ENCODE data around the gene SPDL1.
A peak's percentile ranks its signal among the peaks of the same experiment; 100 is the strongest.

SPDL1 gene

DNA sequence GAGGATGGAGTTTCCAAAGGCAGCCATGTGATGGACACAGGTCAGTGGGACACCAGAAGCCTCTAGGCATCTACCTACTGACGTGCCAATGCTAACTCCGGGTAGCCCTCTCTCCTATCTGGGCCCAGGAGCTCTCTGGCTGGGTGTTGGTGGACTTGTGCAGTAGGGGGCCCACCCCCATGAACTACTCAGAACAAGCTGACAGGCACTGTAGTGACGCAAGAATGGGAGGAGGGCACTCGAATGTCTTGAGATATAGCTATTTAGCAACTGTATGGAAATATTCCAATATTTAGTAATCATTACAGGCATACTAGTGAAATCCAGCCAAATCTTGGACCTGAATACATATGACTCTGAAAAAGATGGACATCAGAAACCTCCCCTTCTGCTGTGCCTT, 47.8 kb downstream of the SPDL1 start:
- no peak for DNase-seq (ENCODE audit: low read depth)

GRCh38 chr5:169632946-169633345, 49.4 kb downstream of the SPDL1 start:
- DNase-seq (ENCODE audit: low read depth): no peak

DNA sequence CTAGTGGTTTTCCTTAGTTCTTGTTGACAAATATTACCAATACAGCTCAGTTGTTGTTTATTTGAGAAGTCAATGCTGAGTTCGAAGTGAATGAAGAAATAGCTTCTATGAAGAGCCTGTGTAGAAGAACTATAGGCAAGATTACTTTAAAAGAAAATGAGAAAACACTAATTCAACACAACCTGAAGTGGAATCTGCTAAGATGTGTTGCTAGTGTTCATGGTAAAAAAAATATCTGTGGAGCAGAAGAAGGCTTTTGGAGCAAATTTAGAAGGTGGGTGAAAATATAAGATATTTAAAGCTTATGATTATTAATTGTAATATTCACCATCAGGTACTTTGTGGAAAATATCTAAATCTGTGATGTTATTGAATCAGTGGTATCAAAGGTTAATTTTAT, 51.0 kb downstream of the SPDL1 start:
- no peak for DNase-seq (ENCODE audit: low read depth)

DNA sequence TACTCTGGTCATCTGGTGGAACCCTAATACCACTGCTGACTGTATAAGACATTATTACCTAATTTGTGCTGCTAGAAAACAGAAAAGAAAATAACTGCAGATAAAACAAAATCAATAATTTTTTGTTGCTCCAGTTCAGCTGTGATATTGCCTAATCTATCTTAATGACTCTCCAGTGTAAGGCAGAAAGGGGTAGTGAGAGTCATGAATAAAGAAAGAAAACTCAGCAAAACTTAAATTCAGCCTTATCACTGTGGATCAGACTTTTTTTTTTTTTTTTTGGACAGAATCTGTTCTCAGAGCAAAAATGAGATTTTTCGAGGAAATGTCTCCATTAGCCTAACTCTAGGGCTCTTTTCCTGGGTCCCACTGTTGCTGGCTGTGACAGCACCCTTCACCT, 52.4 kb downstream of the SPDL1 start:
- DNase-seq (ENCODE audit: low read depth): no peak

DNA sequence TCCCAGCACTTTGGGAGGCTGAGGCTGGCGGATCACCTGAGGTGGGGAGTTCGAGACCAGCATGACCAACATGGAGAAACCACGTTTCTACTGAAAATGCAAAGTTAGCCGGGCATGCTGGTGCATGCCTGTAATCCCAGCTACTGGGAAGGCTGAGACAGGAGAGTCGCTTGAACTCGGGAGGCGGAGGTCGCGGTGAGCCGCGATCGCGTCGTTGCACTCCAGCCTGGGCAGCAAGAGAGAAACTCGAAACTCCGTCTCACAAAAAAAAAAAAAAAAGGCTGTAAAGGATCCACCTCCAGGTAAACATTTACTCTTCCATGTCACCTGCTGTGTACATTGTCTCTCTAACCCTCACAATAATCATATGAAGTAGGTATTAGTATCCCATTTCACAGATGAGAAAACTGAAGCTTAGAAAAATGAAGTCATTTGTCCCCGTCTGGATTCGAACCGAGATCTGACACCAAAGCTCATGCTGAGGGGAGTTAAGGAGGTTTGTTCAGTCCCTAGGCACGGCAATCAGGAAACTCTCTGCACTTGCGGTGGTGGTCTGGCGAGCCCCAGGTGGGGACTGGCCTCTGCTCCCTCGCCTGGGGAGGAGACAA, 53.0 kb downstream of the SPDL1 start:
- DNase-seq (ENCODE audit: low read depth): no peak

DNA sequence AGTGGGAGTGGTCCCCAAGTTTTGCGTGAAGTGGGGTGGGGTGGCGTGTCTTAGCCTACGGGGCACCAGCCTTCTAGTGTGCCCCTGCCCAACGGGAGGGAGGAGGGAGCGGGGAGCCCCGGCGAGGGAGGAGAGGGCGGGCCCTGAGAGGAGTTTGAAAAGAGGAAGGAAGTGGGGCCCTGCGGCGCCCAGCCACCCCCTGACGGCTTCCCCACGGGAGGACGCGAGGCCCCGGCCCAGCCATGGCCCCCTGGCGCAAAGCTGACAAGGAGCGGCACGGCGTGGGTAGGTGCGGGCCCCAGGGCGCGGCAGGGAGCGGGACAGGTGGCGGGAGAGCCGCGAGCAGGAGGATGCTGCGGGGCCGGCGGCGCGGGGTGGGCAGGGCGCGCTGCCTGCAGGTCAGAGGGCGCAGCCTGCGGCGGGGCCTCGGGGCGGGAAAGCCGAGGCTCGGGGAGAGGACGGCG, 53.5 kb downstream of the SPDL1 start, which contains the start of gene DOCK2:
DOCK2 (plus strand) TSS at position 191 of the 464 bp plus-strand sequence; CDS start at position 243, 52 bp downstream.
- peak; percentile 51 for DNase-seq (ENCODE audit: low read depth)

DNA sequence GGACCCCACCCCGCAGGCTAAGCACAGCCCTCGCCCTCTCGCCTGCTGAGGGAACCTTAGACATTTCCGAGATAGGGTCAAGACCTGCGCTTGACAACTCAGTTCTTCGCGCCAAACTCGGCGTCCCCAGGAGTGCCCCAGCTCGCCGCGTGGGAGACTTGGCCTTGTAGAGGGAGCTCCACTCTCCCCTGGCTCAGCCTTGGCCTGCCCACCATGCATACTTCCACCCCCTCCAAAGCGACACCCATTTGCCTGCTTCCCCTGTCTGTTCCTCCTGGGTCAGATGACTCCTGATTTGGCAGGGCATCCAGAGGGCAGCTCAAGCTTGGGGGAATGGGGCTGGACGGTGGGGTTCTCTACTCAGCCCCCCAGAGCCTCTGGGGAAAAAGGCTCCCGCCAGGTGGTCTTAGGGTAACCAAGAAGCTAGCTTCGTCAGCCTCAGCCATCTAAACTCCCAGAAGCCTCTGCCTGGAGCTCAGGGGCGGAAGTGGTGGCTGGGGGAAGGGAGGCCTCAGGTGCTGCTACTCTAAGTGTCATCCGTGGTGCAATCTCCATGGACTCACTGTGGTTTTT, 54.1 kb downstream of the SPDL1 start:
- DNase-seq (ENCODE audit: low read depth): peak; percentile 50

DNA sequence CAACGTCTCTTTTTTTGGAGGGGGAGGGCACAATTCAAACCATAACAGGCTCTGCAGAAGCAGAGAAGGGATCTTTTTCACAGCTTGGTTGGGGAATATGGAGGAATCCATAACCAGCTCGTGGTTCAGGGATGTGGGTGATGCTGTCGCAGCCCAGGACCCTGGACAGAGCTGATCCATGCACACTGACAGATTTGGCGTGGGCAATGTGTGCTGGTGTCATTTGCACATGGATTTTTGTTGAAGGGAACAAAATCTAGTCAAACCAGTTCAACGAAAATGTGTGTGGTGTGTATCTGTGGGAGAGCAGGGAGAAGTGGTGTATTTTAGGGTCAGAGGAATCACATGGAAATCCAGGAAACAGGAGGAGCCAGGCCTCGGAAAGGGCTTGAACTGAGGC, 57.7 kb downstream of the SPDL1 start:
- no peak for DNase-seq (ENCODE audit: low read depth)

- no peak for DNase-seq (ENCODE audit: low read depth)
These were observed 63.3 kb downstream of the SPDL1 start for GRCh38 chr5:169646856-169647255.

GRCh38 chr5:169647566-169647965, 64.0 kb downstream of the SPDL1 start:
- DNase-seq (ENCODE audit: low read depth): no peak

- no peak for DNase-seq (ENCODE audit: low read depth)
These were observed 65.2 kb downstream of the SPDL1 start for GRCh38 chr5:169648725-169649310.

DNA sequence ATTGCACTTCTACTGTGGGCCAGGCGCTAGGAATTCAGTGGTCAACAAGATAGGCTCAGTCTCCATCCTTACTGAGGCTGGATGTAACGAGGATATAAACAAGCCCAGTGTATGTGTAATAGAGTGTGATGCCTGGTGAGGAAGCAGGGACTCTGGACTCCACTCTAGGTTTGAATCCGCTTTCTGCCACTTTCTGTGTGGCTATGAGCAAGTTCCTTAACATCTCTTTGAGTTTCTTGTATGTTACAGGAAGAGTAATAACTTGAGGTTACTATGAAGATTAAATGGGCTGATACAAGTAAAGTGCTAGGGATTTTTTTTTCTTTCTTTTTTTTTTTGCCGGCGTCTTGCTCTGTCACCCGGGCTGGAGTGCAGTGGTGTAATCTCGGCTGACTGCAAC, 65.9 kb downstream of the SPDL1 start:
- DNase-seq (ENCODE audit: low read depth): no peak

DNA sequence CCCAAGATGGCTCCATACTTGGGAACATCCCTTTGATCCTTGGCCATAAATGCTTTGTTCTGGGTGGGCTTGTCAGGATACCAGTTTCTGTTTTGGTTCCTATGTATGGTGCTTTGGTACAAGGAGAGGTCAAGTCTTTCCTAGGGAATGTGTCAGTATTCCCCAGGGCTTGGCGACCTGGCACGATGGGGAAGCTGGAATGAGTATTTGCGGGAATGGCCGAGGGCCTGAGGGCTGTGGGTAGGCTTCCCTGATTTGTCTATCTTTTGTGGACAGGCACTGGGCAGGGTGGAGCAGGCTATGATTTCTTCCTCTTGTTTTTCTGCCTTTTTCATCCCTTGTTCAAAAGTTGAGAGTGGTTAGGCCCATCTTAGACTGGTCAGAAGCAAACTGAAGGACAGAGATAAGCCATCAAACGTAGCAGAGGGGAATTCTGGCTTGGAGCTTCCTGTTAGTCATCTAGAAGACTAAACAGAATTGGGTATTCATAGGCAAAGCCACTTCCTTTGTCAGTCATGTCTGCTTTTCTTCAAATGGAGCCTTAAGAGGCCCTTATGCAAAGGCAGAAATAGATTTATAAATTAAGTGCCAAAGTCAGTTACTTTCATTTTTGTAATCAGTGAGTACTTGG, 67.2 kb downstream of the SPDL1 start:
- DNase-seq (ENCODE audit: low read depth): no peak

GRCh38 chr5:169651526-169651925, 68.0 kb downstream of the SPDL1 start:
- no peak for DNase-seq (ENCODE audit: low read depth)

DNA sequence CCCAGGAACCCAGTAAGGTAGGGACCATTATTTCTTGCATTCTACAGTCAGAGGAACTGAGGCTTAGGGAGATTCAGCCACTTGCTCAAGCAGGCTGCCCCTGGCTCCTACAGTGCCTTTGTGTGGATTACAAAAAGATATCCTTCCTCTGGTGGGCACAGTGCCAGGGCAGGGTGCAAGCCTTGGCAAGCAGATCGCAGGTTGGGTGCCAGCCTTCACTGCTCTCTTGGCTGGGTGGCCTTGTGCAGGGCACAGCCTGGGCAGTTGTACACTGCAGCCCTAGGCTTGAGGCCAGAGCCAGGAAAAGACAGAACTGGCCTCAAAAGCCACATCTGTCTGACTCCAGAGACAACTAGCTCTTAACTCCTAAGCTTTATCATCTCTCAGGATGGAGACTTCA, 68.5 kb downstream of the SPDL1 start:
- no peak for DNase-seq (ENCODE audit: low read depth)

- no peak for DNase-seq (ENCODE audit: low read depth)
These were observed 69.5 kb downstream of the SPDL1 start for GRCh38 chr5:169653091-169653490.
